ACC112 (cell line): ENCODE results near the gene PDE8A.
A peak's percentile ranks its signal among the peaks of the same experiment; 100 is the strongest.

ENCODE experiments used
- H2AFZ ChIP-seq: fragments of 200-600 bp; sonication (generic); one replicate; pipeline ENCODE4 v1.6.0; 2017; ENCODE audit warnings: antibody characterized with exemption, low read length; ENCODE audit not compliant: unreplicated experiment
- H3K27ac ChIP-seq: fragments of 200-600 bp; sonication (generic); 2 replicates; pipeline ENCODE4 v1.5.1; 2014; ENCODE audit warnings: low read depth, mild to moderate bottlenecking, antibody characterized with exemption, low read length, moderate library complexity
- H3K27me3 ChIP-seq: fragments of 200-600 bp; sonication (generic); 2 replicates; pipeline ENCODE4 v1.6.1; 2014; ENCODE audit warnings: mild to moderate bottlenecking, antibody characterized with exemption, low read length, moderate library complexity, mixed read lengths; ENCODE audit not compliant: insufficient read depth
- H3K36me3 ChIP-seq: fragments of 200-600 bp; sonication (generic); 2 replicates; pipeline ENCODE4 v1.6.1; 2016; ENCODE audit warnings: mild to moderate bottlenecking, antibody characterized with exemption, low read length, moderate library complexity, mixed read lengths; ENCODE audit not compliant: insufficient read depth
- H3K4me1 ChIP-seq: fragments of 200-600 bp; sonication (generic); one replicate; pipeline ENCODE4 v1.6.1; 2016; ENCODE audit warnings: low read length, mixed read lengths; ENCODE audit not compliant: insufficient read depth, unreplicated experiment, control insufficient read depth
- H3K4me3 ChIP-seq: fragments of 200-600 bp; sonication (generic); 2 replicates; pipeline ENCODE4 v1.5.1; 2014; ENCODE audit warnings: mild to moderate bottlenecking, low read depth, low read length
- H3K79me2 ChIP-seq: fragments of 200-600 bp; sonication (generic); one replicate; pipeline ENCODE4 v1.6.0; 2016; ENCODE audit warnings: low read length; ENCODE audit not compliant: control insufficient read depth, unreplicated experiment, insufficient read depth

The PDE8A gene

DNA sequence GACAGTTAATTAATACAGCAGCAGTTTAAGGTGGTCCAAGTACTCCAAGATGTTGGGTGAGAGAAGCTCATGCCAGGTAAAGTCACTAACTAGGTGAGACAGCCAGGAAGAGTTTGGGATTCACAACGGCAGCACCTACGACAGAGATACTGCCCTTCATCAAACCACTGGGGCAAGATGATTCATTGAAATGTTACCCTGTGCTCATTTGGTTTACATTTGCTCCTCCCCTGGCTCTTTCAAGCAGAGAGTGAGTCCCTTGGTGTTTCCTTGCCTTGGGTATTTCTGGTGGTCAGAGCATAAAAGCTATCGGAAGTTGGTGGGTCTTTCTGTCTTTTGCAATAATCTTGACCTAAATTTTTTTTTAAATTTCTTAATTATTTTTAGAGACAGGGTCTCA lies 19.9 kb upstream of the PDE8A start:
- Histone ChIP-seq H2AFZ (no peak overlapping the region), H3K79me2 (no peaks in the 10 kb centered on the region), H3K4me3 (no peak overlapping the region), H3K27me3 (no peaks in the 10 kb centered on the region), H3K36me3 (no peaks in the 10 kb centered on the region), H3K27ac (no peak overlapping the region), H3K4me1 (peaks cover 10% of the 10 kb centered on the region)

DNA sequence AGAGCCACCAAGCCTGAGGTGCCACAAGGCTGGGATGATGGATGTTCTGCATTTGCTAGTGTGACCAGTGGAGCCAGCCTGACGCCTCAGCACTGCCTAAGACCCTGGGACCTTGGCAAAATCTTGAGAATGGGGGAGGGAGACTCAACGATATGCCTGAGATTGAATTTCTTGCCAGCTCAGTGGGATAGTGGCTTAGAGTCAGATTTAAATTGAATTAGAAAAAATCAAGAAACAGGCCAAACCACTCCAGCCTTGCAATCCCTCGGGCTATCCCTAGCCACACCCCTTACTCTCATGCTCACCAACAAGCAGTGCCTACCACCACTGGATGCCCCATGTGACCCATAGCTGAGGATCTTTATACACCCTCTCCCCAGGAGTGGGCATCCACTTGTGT lies 18.7 kb upstream of the PDE8A start:
- Histone ChIP-seq H2AFZ (no peak overlapping the region), H3K36me3 (no peaks in the 10 kb centered on the region), H3K79me2 (no peaks in the 10 kb centered on the region), H3K27me3 (no peaks in the 10 kb centered on the region), H3K27ac (no peak overlapping the region), H3K4me3 (no peak overlapping the region), H3K4me1 (peaks cover 10% of the 10 kb centered on the region)

DNA sequence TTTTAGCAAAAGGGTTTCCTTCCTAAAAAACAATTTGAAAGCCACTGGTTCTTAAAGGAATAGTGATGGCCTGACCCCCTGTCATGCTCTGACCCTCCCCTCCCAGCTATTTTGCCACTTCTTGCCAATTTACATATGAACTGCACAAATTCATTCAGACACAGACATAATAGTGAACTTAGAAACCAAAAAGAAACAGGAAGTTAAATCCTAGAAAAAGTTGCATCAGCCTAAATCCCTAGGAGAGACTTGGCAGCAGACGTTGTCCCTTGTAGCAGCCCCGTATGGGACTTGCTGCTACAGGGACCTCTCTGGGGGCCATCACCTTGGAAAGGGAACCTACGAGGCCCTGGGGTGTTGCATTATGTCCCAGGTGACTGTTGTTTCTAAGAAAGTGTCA lies 14.3 kb upstream of the PDE8A start:
- H3K4me1 ChIP-seq, result no peaks in the 10 kb centered on the region
- H3K4me3 ChIP-seq, result no peak overlapping the region
- H3K27me3 ChIP-seq, result no peaks in the 10 kb centered on the region
- no peaks in the 10 kb centered on the region for H3K79me2 ChIP-seq
- H2AFZ ChIP-seq, result no peak overlapping the region
- no peak overlapping the region for H3K27ac ChIP-seq
- H3K36me3 ChIP-seq, result no peaks in the 10 kb centered on the region

DNA sequence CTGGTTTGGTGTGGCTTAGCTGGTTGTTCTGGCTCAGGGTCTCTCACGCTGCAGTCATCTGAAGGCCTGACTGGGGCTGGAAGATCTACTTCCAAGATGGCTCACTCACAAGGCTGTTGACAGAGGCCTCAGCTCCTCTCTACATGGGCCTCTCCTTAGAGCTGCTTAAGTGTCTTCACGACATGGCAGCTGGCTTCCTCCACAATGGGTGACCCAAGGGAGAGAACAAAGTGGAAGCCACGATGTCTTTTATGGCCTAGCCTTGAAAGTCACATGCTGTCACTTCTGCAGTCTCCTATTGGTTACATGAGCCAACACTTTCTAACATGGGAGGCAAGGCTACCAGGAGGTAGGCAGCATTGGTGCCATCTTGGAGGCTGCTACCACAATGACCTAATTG lies 13.4 kb upstream of the PDE8A start:
- Histone ChIP-seq H2AFZ (no peak overlapping the region), H3K4me1 (no peaks in the 10 kb centered on the region), H3K36me3 (no peaks in the 10 kb centered on the region), H3K4me3 (no peak overlapping the region), H3K27me3 (no peaks in the 10 kb centered on the region), H3K79me2 (no peaks in the 10 kb centered on the region), H3K27ac (no peak overlapping the region)

DNA sequence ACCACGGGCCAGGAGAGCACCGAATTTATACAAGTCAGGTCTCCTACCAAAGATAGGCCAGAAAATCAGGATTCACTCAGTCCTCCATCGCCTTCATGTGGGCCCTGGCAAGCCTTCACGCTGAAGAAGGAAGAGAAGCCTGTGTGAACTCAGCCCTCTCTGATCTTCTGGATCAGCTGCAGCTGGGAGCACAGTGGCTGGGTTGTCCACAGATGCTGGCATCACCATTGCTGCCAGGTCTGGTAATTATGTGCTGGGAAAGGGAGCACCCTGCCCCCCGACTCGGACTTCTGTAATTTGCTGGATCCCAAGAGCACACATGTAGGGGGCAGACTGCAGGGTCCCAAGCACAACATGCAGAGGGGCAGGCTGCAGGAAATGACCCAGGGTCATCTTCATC lies 12.4 kb upstream of the PDE8A start:
- Histone ChIP-seq H2AFZ (no peak overlapping the region), H3K27me3 (no peaks in the 10 kb centered on the region), H3K4me1 (no peaks in the 10 kb centered on the region), H3K27ac (no peak overlapping the region), H3K79me2 (no peaks in the 10 kb centered on the region), H3K36me3 (no peaks in the 10 kb centered on the region), H3K4me3 (no peak overlapping the region)

DNA sequence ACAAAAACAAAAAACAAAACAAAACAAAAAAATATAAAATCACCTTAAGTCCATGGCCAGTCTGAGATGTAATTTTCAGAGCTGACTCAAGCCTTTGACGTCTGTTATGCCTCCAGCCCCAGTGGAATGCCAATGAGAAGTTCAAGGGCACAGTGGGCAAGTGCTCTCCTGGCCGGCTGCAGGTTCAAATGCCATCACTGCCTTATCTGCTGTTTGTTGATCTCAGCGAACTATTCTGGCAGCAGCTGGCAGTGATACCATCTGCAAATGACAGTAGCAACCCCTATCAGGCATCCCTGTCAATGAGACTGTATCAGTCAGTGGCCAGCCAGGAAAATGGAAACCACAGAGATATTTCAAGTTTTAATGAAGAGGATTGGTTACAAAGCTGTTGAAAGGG lies 10.8 kb upstream of the PDE8A start:
- H3K27ac ChIP-seq, result no peak overlapping the region
- H3K79me2 ChIP-seq, result no peaks in the 10 kb centered on the region
- no peaks in the 10 kb centered on the region for H3K4me1 ChIP-seq
- H3K4me3 ChIP-seq, result no peak overlapping the region
- H3K27me3 ChIP-seq, result no peaks in the 10 kb centered on the region
- H2AFZ ChIP-seq, result no peak overlapping the region
- H3K36me3 ChIP-seq, result no peaks in the 10 kb centered on the region

DNA sequence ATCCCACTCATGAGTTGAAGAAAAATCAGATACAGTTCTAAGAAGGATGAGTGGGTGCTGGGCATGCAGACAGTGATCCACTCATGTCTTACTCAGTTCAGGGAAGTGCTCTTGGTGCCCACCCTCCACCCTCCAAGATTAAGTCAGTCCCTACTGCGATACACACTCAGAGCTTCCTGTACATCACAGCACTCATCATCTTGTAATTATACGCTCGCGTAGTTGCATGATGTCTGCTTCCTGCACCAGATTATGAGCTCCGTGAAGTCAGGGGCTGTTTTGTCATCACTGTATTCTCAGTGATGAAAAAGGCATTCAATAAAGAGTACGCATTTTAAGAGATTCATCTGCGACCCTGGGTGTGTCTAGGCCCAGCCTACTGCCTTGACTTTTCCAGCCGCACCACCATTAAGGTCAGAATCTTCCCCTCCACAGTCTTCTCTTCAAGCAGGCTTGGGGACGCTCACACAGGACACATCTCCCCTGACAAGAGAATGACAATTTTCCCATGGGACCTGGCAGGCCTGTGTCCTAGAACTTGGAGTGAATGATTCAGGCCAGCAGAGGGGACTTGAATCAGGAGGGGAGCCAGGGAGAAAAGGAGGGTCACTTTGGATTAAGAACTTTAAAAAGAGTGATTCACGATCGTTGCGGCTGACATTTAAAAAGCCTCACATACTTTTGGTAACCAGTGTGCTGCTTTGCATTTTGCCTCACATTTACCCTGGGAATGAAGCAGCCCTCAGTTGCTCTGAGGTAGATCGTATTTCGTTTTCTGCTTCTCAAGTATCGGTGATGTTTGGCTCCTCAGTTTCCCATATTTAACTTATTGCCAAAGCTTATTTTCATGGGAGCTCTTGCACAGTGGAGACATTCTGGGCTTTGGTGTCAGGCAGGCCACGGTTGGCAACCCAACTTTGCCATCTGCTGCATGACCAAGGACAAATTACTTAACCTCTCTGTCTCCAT lies 7.9 kb upstream of the PDE8A start:
- Histone ChIP-seq H3K27me3 (no peaks in the 10 kb centered on the region), H3K27ac (no peak overlapping the region), H3K36me3 (no peaks in the 10 kb centered on the region), H3K4me3 (no peak overlapping the region), H2AFZ (no peak overlapping the region), H3K4me1 (no peaks in the 10 kb centered on the region), H3K79me2 (no peaks in the 10 kb centered on the region)

DNA sequence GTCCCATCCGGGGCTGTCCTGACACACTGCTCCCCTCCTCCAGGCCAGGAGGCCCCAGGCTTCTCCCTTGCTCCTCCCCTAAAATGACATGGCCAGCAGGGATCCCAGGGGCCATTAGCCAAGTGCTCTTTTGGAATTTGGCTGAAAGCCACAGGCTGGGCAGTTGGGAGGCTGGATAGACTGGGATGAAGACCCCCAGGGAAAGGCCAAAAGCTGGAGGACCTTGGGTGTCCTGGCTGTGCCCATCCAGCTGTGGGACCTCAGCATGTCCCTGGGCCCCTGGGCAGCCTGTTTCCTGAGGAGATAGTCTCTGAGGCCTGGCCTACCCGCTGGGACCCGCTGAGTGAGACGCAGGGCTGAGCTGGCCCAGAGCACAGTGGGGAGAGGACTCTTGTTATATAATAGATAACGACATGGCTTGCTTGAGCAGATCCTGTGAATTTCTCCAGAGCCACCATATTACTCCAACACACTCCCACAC lies 5.7 kb upstream of the PDE8A start:
- no peak overlapping the region for H2AFZ ChIP-seq
- no peaks in the 10 kb centered on the region for H3K4me1 ChIP-seq
- H3K27ac ChIP-seq, result no peak overlapping the region
- no peaks in the 10 kb centered on the region for H3K79me2 ChIP-seq
- no peak overlapping the region for H3K4me3 ChIP-seq
- no peaks in the 10 kb centered on the region for H3K27me3 ChIP-seq
- no peaks in the 10 kb centered on the region for H3K36me3 ChIP-seq

DNA sequence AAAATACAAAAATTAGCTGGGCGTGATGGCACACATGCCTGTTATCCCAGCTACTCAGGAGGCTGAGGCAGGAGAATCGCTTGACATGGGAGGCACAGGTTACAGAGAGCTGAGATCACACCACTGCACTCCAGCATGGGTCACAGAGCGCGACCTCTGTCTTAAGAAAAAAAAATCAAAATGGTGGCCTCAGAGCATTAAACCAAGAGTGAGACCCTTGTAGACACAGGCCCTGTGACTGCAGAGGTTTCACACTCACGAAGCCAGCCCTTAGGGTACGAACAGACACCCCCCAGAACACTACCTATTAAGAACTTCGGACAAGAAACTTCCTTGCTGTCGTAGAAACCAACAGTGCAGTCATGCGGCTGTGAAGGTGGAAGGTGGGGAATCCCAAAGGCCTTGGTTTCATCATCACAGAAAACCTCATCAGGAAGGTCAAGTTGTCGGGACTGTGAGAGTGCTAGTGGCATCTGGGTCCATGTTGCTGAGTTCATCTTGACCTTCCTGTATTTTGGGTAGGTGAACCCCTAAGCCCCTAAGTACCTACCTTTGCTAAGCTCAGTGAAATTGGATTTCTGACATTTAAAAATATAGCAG lies 4.8 kb upstream of the PDE8A start:
- H3K4me3 ChIP-seq, result no peak overlapping the region
- H3K27me3 ChIP-seq, result no peaks in the 10 kb centered on the region
- H3K36me3 ChIP-seq, result no peaks in the 10 kb centered on the region
- no peaks in the 10 kb centered on the region for H3K79me2 ChIP-seq
- H2AFZ ChIP-seq, result no peak overlapping the region
- no peak overlapping the region for H3K27ac ChIP-seq
- H3K4me1 ChIP-seq, result no peaks in the 10 kb centered on the region

DNA sequence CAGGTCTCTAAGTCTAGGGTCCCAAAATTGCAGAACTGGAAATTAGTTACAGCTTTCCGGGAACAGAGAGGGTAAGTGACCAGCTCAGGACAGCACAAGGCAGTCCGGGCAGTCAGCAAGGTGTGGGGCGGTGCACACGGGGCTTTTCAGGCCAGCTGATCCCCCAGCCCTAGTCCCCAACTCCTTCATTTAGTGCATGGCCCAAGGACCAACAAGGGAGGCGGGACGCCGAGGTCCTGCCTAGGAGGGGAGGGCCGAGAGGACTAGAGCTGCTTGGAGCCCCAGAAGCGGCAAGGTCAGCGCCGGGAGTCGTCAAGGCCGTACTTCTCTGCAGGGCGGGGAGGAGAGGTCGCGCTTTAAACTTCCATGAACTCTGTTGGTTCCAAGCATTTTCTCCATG lies 2.0 kb upstream of the PDE8A start:
- Histone ChIP-seq H3K27ac (no peak overlapping the region), H3K4me1 (peaks cover 11% of the 10 kb centered on the region), H3K4me3 (peak overlapping the region; percentile 97)

More for the DNA sequence above, 2.0 kb upstream of the PDE8A start:
- Histone ChIP-seq H3K79me2 (peaks cover 25% of the 10 kb centered on the region), H3K36me3 (no peaks in the 10 kb centered on the region), H3K27me3 (no peaks in the 10 kb centered on the region), H2AFZ (peak overlapping the region; percentile 88)
